ENCODE data around the gene ZBTB16.

The ZBTB16 gene

DNA sequence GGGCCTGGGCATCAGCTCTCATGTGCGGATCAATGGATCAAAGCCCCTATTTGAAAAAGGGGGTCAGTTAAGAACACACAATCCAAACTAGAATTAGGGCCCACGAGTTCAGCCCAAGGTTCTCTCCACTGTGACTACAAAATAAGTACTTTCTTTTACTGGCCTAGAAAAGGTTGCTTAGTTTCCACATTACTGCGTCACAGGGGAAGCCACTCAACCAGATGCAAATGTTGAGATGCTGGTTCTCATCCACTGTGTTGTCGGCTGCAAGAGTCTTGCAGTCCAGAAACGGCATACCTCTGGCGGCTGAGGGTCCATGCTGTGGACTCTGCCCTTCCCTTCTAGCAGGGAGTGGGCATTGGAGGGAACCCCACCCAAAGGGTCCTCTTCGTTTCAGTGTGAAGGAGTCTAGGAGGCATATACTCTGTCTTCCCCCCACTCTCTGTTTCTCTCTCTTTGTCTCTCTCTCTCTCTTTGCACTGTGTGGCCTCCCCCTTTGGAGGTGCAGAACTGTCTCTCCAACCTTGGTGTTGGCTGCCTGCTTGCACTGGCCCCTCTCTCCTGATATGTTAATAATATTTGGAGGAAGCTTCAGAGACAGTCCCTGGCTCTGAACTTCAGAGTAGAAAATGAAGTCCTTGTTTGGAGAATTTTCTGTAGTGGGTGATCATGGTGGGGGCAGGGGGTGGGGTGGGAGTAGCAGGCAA, 137.6 kb downstream of the ZBTB16 start:
- peak overlapping the region; percentile 49 for H3K4me3 Mint-ChIP-seq
- H3K9me3 Mint-ChIP-seq, result no peaks in the 10 kb centered on the region
- H3K27ac Mint-ChIP-seq, result peak overlapping the region; percentile 89
- peaks cover 32% of the 10 kb centered on the region for H3K36me3 Mint-ChIP-seq
- ATAC-seq (peak; percentile 77), DNase-seq (ENCODE audit: low spot score in 2 of 2) (no peak)
- H3K4me1 Mint-ChIP-seq, result peaks cover 56% of the 10 kb centered on the region

- ATAC-seq (no peak), DNase-seq (ENCODE audit: low spot score in 2 of 2) (no peak)
- Mint-ChIP-seq H3K9me3 (no peaks in the 10 kb centered on the region), H3K36me3 (peaks cover 27% of the 10 kb centered on the region), H3K4me3 (peak overlapping the region; percentile 49), H3K4me1 (peaks cover 56% of the 10 kb centered on the region), H3K27ac (peak overlapping the region; percentile 54)
Observed at GRCh38 chr11:114197799-114198500, 138.4 kb downstream of the ZBTB16 start.

- peaks cover 29% of the 10 kb centered on the region for H3K36me3 Mint-ChIP-seq
- no peak overlapping the region for H3K4me3 Mint-ChIP-seq
- ATAC-seq (no peak), DNase-seq (ENCODE audit: low spot score in 2 of 2) (no peak)
- H3K4me1 Mint-ChIP-seq, result peaks cover 46% of the 10 kb centered on the region
- H3K27ac Mint-ChIP-seq, result no peak overlapping the region
- no peaks in the 10 kb centered on the region for H3K9me3 Mint-ChIP-seq
Observed at GRCh38 chr11:114199051-114199450, 139.5 kb downstream of the ZBTB16 start.

- H3K36me3 Mint-ChIP-seq, result peaks cover 38% of the 10 kb centered on the region
- no peak overlapping the region for H3K4me3 Mint-ChIP-seq
- no peak for DNase-seq (ENCODE audit: low spot score in 2 of 2)
- H3K4me1 Mint-ChIP-seq, result peaks cover 37% of the 10 kb centered on the region
- no peaks in the 10 kb centered on the region for H3K9me3 Mint-ChIP-seq
- H3K27ac Mint-ChIP-seq, result no peak overlapping the region
- ATAC-seq, result no peak
Observed at GRCh38 chr11:114200351-114201133, 141.0 kb downstream of the ZBTB16 start.

- H3K9me3 Mint-ChIP-seq, result no peaks in the 10 kb centered on the region
- DNase-seq (ENCODE audit: low spot score in 2 of 2) (no peak), ATAC-seq (no peak)
Observed at GRCh38 chr11:114201219-114201618, 141.7 kb downstream of the ZBTB16 start.

GRCh38 chr11:114202011-114202609, 142.6 kb downstream of the ZBTB16 start:
- Mint-ChIP-seq H3K27ac (peak overlapping the region; percentile 81), H3K4me3 (no peak overlapping the region), H3K36me3 (peaks cover 43% of the 10 kb centered on the region), H3K4me1 (peaks cover 27% of the 10 kb centered on the region), H3K9me3 (no peaks in the 10 kb centered on the region)
- DNase-seq (ENCODE audit: low spot score in 2 of 2) (no peak), ATAC-seq (peak; percentile 85)

More at GRCh38 chr11:114201219-114201618, 141.7 kb downstream of the ZBTB16 start:
- no peak overlapping the region for H3K4me3 Mint-ChIP-seq
- H3K36me3 Mint-ChIP-seq, result peaks cover 42% of the 10 kb centered on the region
- peaks cover 32% of the 10 kb centered on the region for H3K4me1 Mint-ChIP-seq
- H3K27ac Mint-ChIP-seq, result no peak overlapping the region

- DNase-seq (ENCODE audit: low spot score in 2 of 2) (no peak), ATAC-seq (no peak)
- Mint-ChIP-seq H3K4me1 (peaks cover 52% of the 10 kb centered on the region), H3K36me3 (peaks cover 77% of the 10 kb centered on the region), H3K4me3 (no peak overlapping the region), H3K27ac (peak overlapping the region; percentile 5), H3K9me3 (no peaks in the 10 kb centered on the region)
Observed at GRCh38 chr11:114207096-114207495, 147.6 kb downstream of the ZBTB16 start.

GRCh38 chr11:114208377-114208776, 148.9 kb downstream of the ZBTB16 start:
- peaks cover 69% of the 10 kb centered on the region for H3K36me3 Mint-ChIP-seq
- ATAC-seq, result peak; percentile 97
- H3K9me3 Mint-ChIP-seq, result no peaks in the 10 kb centered on the region
- peak in 1 of 2 donors; percentile 53 for DNase-seq (ENCODE audit: low spot score in 2 of 2)
- peaks cover 45% of the 10 kb centered on the region for H3K4me1 Mint-ChIP-seq
- peak overlapping the region; percentile 5 for H3K27ac Mint-ChIP-seq
- H3K4me3 Mint-ChIP-seq, result no peak overlapping the region

DNA sequence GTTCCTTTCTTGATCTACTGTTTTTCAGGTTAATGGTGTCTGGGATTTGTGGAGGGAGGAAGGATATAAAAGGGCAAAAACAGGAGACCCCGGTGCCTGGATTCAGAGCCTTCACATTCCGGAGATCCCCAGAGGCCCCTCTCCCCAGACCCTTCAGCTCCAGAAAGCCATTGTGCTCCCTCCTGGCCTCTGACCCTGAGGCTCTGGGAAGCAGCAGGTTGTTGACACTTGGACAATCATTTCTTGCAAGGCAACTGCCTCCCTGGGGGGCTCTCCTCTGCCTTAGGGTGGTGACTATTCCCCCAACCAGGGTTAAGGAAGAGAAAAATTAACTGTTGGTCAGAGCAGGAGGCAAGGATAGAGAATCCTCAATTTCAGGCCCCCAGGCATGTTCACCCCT, 149.8 kb downstream of the ZBTB16 start:
- no peaks in the 10 kb centered on the region for H3K9me3 Mint-ChIP-seq
- ATAC-seq (no peak), DNase-seq (ENCODE audit: low spot score in 2 of 2) (no peak)
- H3K4me1 Mint-ChIP-seq, result peaks cover 52% of the 10 kb centered on the region
- no peak overlapping the region for H3K4me3 Mint-ChIP-seq
- peaks cover 69% of the 10 kb centered on the region for H3K36me3 Mint-ChIP-seq
- H3K27ac Mint-ChIP-seq, result peak overlapping the region; percentile 81

- peaks cover 67% of the 10 kb centered on the region for H3K36me3 Mint-ChIP-seq
- no peak for DNase-seq (ENCODE audit: low spot score in 2 of 2)
- H3K9me3 Mint-ChIP-seq, result no peaks in the 10 kb centered on the region
- no peak for ATAC-seq
- H3K4me3 Mint-ChIP-seq, result no peak overlapping the region
- peaks cover 58% of the 10 kb centered on the region for H3K4me1 Mint-ChIP-seq
- H3K27ac Mint-ChIP-seq, result peak overlapping the region; percentile 81
Observed at GRCh38 chr11:114209904-114210303, 150.4 kb downstream of the ZBTB16 start.

GRCh38 chr11:114211444-114212121, 152.1 kb downstream of the ZBTB16 start:
- no peak overlapping the region for H3K27ac Mint-ChIP-seq
- H3K4me3 Mint-ChIP-seq, result no peak overlapping the region
- H3K36me3 Mint-ChIP-seq, result peaks cover 56% of the 10 kb centered on the region
- peak; percentile 42 for ATAC-seq
- no peaks in the 10 kb centered on the region for H3K9me3 Mint-ChIP-seq
- no peak for DNase-seq (ENCODE audit: low spot score in 2 of 2)
- H3K4me1 Mint-ChIP-seq, result peaks cover 75% of the 10 kb centered on the region

DNA sequence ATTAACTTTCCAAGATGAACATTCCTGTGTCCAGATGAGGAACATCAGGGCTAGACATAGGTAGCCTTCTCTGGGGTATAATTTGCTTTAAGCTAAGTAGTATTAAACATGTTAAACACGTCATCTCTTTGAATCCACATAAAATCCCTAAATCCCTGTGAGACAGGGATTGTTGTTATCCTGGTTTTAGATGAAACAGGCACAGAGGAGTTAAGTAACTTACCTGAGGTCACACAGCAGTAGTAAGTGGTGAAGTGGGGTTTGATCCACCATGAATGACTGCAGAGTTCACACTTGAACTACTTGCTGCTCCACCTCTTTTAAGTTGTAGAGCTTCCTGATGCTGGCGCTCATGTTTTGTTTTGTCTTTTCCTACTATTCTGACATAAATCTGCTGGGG, 154.1 kb downstream of the ZBTB16 start:
- Mint-ChIP-seq H3K36me3 (peaks cover 42% of the 10 kb centered on the region), H3K4me1 (peaks cover 69% of the 10 kb centered on the region), H3K27ac (peak overlapping the region; percentile 20), H3K4me3 (no peak overlapping the region), H3K9me3 (no peaks in the 10 kb centered on the region)
- DNase-seq (ENCODE audit: low spot score in 2 of 2) (no peak), ATAC-seq (no peak)

DNA sequence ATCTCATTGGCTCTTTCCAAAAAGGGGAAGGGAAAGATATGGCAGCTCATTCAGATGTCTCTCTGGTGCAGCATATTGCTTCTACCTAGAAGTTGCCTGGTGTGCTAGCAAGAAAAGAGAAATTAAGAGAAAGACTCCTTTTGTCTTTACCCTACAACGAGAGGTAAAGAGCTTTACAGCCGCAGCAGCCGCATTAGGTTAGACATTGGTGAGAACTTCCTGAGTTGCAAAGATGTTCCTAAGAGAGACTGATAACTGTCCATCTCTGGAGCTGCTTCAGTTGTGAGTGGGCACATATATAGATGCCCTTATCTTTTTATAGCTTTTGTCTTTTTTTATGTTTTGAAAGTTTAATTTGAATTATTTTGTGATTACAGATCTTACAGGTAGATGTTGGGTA, 155.9 kb downstream of the ZBTB16 start:
- no peaks in the 10 kb centered on the region for H3K9me3 Mint-ChIP-seq
- DNase-seq (ENCODE audit: low spot score in 2 of 2) (no peak), ATAC-seq (peak; percentile 45)
- H3K4me1 Mint-ChIP-seq, result peaks cover 67% of the 10 kb centered on the region
- H3K4me3 Mint-ChIP-seq, result peak overlapping the region; percentile 1
- H3K27ac Mint-ChIP-seq, result peak overlapping the region; percentile 76
- peaks cover 29% of the 10 kb centered on the region for H3K36me3 Mint-ChIP-seq

DNA sequence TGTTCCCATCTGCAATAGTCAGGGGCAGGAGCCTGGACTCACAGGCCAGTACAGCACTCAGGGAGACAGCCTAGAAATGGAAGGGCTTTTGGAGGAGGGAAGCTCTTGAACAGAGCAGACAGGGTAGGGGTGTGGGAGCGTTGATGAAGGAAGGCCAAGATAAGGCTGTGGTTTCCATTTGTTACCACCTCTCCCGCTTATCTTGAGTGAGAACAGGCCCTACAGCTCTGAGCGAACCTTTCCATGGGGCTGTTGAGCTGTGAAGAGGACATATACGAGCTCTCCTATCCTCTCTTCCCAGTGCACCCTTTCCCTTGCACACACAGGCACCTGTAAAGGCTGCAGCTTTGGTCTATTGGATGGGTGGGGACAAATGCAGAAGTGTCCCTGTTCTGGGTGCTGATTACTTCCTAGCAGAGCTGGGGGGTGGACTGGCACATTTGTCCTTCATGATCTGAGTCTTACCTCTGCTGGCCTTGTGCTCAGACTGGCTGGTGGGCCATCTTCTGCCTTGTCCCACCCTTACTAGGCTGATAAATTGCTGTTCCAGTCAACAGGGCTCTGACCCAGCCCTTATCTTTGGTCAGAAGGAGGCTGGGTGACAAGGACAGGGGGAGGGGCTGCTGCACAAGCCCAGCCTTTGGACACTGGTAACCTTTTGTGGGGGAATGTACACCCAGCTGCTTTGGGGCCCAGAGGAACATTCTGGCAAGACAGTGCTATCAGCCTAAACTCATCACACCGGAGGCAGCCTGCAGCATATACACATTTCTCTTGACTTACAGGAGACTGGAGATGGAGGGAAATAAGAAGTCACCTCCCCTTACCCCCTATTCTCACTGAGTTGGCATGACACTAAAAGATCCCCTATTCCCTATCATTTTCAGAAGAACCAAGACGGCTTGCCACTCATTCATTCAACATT, 156.6 kb downstream of the ZBTB16 start:
- Mint-ChIP-seq H3K9me3 (no peaks in the 10 kb centered on the region), H3K4me1 (peaks cover 72% of the 10 kb centered on the region), H3K4me3 (peak overlapping the region; percentile 1), H3K27ac (peak overlapping the region; percentile 76), H3K36me3 (peaks cover 23% of the 10 kb centered on the region)
- DNase-seq (ENCODE audit: low spot score in 2 of 2) (no peak), ATAC-seq (peak; percentile 24)

Measured in stimulated activated effector memory CD8-positive, alpha-beta T cell treated with anti-CD3 and anti-CD28 coated beads, Interleukin-12 subunit alpha, Interleukin-12 subunit beta, amount 100 ng/mL, for 72 hours (primary cell).